ENCODE measurements around the gene UNC79. TPM values are rescaled to one million over a fixed set of nuclear protein-coding genes. Genes with fewer than 3 reads are reported as not detected.

The UNC79 gene
- total and polyA plus RNA-seq, 10 of the 15 experiments (the other 5 are each of a cell fraction or from before 2014, with no cell fraction given), result 0.04 to 0.29 (median 0.14) TPM

- ChIA-PET CTCF (interaction anchor here (0.6 kb wide), 1 partner anchor 160 kb away, joined by 3 read pairs; no protein-coding TSS in a partner anchor), RAD21 (ENCODE audit: unreplicated experiment) (no interaction called here), SMC1A (ENCODE audit: uncharacterized antibody, unreplicated experiment) (no interaction called here), POLR2A (no interaction called here)
- no TSS peak for BruUV-seq (replicated peaks)
- no peak for ATAC-seq
- FAIRE-seq, result no peak
- Histone ChIP-seq H3K4me1 (ENCODE audit: control insufficient read depth, insufficient read depth, low read length) (no peaks in the 10 kb centered on the region), H3K36me3 (ENCODE audit: control insufficient read depth in 2 of 2, insufficient read depth in 2 of 2, low read length in 1 of 2) (no peaks in the 10 kb centered on the region), H3K4me3 (no peak overlapping the region), H3K4me2 (ENCODE audit: control insufficient read depth, insufficient read depth) (no peak overlapping the region), H3K79me2 (ENCODE audit: control insufficient read depth, insufficient read depth, low read length) (no peaks in the 10 kb centered on the region), H3K9ac (ENCODE audit: control insufficient read depth, insufficient read depth, low read length) (no peak overlapping the region), H3K27ac (ENCODE audit: control insufficient read depth, insufficient read depth) (no peak overlapping the region), H4K20me1 (ENCODE audit: control insufficient read depth, insufficient read depth) (no peaks in the 10 kb centered on the region), H3K9me3 (replicated peaks; ENCODE audit: control insufficient read depth, insufficient read depth, low read length) (no peaks in the 10 kb centered on the region), H3K27me3 (replicated peaks in 1 of 2; ENCODE audit: control insufficient read depth in 2 of 2, insufficient read depth in 2 of 2, low read length in 1 of 2) (peaks cover 0 to 2% of the 10 kb centered on the region in 2 experiments; a peak in 2 of 4 replicates), H2AFZ (ENCODE audit: control insufficient read depth, low read depth, low read length) (no peak overlapping the region)
- DNase-seq (ENCODE audit: low read depth, low spot score), result no peak
- intact Hi-C loops (cut with micrococcal nuclease; ENCODE audit: unreplicated experiment), result no loop called here
- WGBS (ENCODE audit: insufficient coverage, insufficient replicate concordance, low lambda C conversion rate, missing lambda C conversion rate), result 40% methylated on average over 7 of the region's 7 CpGs
- no peak for TF ChIP-seq NR2F1 (conservative IDR thresholded peaks at IDR 0.05)
- no peak for TF ChIP-seq HCFC1 (IDR thresholded peaks at IDR 0.05; ENCODE audit: low read length)
- no peak for TF ChIP-seq JUNB (IDR thresholded peaks at IDR 0.05)
- TF ChIP-seq NR2C1 (IDR thresholded peaks at IDR 0.05), result no peak
- TF ChIP-seq, protein P1, sequence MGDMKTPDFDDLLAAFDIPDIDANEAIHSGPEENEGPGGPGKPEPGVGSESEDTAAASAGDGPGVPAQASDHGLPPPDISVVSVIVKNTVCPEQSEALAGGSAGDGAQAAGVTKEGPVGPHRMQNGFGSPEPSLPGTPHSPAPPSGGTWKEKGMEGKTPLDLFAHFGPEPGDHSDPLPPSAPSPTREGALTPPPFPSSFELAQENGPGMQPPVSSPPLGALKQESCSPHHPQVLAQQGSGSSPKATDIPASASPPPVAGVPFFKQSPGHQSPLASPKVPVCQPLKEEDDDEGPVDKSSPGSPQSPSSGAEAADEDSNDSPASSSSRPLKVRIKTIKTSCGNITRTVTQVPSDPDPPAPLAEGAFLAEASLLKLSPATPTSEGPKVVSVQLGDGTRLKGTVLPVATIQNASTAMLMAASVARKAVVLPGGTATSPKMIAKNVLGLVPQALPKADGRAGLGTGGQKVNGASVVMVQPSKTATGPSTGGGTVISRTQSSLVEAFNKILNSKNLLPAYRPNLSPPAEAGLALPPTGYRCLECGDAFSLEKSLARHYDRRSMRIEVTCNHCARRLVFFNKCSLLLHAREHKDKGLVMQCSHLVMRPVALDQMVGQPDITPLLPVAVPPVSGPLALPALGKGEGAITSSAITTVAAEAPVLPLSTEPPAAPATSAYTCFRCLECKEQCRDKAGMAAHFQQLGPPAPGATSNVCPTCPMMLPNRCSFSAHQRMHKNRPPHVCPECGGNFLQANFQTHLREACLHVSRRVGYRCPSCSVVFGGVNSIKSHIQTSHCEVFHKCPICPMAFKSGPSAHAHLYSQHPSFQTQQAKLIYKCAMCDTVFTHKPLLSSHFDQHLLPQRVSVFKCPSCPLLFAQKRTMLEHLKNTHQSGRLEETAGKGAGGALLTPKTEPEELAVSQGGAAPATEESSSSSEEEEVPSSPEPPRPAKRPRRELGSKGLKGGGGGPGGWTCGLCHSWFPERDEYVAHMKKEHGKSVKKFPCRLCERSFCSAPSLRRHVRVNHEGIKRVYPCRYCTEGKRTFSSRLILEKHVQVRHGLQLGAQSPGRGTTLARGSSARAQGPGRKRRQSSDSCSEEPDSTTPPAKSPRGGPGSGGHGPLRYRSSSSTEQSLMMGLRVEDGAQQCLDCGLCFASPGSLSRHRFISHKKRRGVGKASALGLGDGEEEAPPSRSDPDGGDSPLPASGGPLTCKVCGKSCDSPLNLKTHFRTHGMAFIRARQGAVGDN (IDR thresholded peaks at IDR 0.05), result no peak
- no peak for TF ChIP-seq ZSCAN29 (IDR thresholded peaks at IDR 0.05)
- TF ChIP-seq BACH1 (IDR thresholded peaks at IDR 0.05; ENCODE audit: borderline replicate concordance), result no peak
- no peak for TF ChIP-seq KAT2A (conservative IDR thresholded peaks at IDR 0.05; ENCODE audit: control insufficient read depth, low read depth, low read length)
- TF ChIP-seq, protein P2, sequence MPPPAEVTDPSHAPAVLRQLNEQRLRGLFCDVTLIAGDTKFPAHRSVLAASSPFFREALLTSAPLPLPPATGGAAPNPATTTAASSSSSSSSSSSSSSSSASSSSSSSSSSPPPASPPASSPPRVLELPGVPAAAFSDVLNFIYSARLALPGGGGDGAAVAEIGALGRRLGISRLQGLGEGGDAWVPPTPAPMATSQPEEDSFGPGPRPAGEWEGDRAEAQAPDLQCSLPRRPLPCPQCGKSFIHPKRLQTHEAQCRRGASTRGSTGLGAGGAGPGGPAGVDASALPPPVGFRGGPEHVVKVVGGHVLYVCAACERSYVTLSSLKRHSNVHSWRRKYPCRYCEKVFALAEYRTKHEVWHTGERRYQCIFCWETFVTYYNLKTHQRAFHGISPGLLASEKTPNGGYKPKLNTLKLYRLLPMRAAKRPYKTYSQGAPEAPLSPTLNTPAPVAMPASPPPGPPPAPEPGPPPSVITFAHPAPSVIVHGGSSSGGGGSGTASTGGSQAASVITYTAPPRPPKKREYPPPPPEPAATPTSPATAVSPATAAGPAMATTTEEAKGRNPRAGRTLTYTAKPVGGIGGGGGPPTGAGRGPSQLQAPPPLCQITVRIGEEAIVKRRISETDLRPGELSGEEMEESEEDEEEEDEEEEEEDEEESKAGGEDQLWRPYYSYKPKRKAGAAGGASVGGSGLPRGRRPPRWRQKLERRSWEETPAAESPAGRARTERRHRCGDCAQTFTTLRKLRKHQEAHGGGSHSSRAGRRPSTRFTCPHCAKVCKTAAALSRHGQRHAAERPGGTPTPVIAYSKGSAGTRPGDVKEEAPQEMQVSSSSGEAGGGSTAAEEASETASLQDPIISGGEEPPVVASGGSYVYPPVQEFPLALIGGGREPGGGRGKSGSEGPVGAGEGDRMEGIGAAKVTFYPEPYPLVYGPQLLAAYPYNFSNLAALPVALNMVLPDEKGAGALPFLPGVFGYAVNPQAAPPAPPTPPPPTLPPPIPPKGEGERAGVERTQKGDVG (CRISPR knock-in tag; IDR thresholded peaks at IDR 0.05), result no peak
- TF ChIP-seq IRF5 (IDR thresholded peaks at IDR 0.05; ENCODE audit: borderline replicate concordance), result no peak
- TF ChIP-seq ZBED1 (IDR thresholded peaks at IDR 0.05; ENCODE audit: borderline replicate concordance), result no peak
- in situ Hi-C loops (cut with MboI), result no loop called here
Observed at GRCh38 chr14:93714605-93715004, 283.9 kb downstream of the UNC79 start.
